ENCODE measurements around the gene C1QTNF2.

DNA sequence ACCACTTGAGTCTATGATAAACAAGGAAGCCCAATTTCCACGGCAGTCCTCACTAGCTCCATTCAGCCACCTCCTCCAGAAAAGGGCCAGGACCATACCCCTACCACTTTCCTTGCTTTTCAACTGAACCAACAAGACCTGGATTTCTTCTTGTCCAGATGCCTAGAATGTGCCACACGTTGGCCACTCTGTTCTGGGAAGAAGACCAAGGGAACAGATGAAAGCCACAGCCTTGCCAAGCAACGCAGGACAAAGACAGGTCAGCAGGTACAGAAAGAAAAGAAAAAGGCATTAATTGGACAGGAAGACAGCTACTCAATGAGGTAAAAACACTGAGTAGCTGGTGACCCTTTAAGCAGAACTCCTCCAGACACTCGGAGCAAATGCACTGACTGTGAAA lies 60.3 kb downstream of the C1QTNF2 start:
- TF ChIP-seq, protein P1, sequence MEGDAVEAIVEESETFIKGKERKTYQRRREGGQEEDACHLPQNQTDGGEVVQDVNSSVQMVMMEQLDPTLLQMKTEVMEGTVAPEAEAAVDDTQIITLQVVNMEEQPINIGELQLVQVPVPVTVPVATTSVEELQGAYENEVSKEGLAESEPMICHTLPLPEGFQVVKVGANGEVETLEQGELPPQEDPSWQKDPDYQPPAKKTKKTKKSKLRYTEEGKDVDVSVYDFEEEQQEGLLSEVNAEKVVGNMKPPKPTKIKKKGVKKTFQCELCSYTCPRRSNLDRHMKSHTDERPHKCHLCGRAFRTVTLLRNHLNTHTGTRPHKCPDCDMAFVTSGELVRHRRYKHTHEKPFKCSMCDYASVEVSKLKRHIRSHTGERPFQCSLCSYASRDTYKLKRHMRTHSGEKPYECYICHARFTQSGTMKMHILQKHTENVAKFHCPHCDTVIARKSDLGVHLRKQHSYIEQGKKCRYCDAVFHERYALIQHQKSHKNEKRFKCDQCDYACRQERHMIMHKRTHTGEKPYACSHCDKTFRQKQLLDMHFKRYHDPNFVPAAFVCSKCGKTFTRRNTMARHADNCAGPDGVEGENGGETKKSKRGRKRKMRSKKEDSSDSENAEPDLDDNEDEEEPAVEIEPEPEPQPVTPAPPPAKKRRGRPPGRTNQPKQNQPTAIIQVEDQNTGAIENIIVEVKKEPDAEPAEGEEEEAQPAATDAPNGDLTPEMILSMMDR (IDR thresholded peaks at IDR 0.05) = no peak
- TF ChIP-seq POLR2A (IDR thresholded peaks at IDR 0.05; ENCODE audit: low read depth) (no peak), EP300 (IDR thresholded peaks at IDR 0.05) (no peak), POLR2AphosphoS5 (IDR thresholded peaks at IDR 0.05) (no peak)

Measured in esophagus muscularis mucosa (tissue), 4 donors.